HG03575 (cell line): Measurements from ENCODE around the gene UPP2.

Experiments used
- ATAC-seq: cut with Tn5 transposase; IDR thresholded peaks from one replicate; pipeline ENCODE4 v1.9.1; 2021; ENCODE audit not compliant: unreplicated experiment, insufficient number of reproducible peaks, low FRiP score; ENCODE audit errors: extremely low read depth

Gene UPP2

GRCh38 chr2:158134055-158134454 lies 32.4 kb downstream of the UPP2 start:
- ATAC-seq = no peak

GRCh38 chr2:158134655-158135054 lies 33.0 kb downstream of the UPP2 start:
- no peak for ATAC-seq

GRCh38 chr2:158135096-158135495 lies 33.4 kb downstream of the UPP2 start:
- no peak for ATAC-seq

DNA sequence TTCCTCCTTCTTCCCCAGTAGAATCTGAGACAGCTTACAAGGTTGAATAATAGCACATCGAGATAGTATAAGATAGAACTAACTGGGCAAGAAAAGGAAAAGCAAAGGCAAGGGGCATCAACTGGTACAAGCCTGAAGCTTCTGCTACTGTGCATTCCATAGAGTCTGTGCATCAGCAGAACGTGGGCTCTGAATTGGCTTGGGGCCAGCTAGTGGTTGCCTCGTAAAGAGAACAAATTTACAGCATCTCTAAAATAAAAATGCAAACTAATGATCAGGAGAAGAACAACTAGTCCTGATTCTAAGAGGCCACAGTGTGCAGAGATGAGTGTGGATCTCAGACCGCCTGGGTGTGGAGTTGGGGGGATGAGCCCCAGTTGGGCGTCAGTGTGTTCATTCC lies 36.6 kb downstream of the UPP2 start:
- ATAC-seq = no peak

DNA sequence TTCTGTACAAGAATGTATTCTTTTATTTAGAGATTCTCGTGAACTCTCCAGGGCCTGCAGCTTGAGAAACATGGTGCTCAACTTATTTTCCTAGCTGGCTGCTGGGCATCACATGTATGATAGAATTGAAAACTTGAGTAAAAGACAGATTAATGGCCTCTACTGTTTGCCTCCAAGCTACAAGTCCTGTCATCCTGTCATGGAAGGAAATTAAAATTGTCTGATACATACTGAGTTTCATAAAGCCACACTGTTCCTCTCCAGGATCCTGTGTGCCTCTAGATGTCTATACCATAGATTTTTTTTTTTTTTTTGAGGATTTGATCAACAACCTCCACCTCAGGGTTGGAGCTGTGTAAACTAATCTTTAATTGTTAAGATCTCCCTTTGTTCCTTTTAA lies 38.5 kb downstream of the UPP2 start:
- ATAC-seq = no peak

DNA sequence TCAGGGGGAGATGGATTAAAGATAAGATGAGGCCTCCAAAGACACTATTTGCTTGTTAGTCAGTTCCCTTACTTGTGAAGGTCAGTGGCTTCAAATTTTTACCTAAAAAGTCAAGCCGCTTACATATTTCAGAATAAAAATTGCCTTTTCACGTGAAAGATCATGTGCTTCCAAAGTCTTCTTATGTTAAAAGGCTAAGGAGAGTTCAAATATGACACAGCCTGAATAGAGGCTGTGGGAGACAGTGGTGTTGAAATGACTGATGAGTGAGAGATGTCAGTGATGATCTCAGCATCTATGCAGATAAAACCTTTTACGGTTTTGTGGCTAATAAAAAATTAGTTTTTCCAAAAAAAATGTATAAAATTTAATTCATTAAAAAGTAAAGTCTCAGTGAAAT lies 40.5 kb downstream of the UPP2 start:
- no peak for ATAC-seq

DNA sequence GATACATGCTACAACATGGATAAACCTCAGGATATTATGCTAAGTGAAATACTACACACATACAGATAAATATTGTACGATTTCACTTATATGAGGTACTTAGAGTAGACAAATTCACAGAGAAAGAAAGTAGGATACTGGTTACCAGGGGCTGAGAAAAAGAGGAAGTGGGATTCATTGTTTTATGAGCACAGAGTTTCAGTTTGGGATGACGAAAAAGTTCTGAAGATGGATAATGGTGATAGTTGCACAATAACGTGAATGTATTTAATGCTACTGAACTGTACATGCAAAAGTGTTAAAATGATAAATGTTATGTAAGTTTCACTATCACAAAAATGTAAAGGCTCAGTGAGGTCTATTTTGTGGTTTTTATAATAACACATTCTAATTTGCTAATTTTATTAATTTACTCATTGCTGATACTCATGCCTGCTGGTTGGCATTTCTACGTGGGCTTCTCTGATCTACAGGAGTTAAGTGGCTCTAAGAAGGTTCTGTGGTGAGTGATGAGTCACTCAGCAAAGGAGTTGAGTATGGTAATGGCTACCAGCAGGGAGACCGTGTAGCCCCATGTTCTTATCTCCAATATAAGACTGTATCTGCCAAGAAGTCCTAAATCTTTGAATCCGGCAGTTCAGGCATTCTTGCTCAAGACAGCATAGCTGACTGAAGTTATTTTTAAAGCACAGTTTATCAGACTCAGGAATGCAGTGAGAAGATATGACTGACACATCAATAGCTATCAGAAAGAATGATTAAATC lies 41.1 kb downstream of the UPP2 start:
- ATAC-seq = no peak

DNA sequence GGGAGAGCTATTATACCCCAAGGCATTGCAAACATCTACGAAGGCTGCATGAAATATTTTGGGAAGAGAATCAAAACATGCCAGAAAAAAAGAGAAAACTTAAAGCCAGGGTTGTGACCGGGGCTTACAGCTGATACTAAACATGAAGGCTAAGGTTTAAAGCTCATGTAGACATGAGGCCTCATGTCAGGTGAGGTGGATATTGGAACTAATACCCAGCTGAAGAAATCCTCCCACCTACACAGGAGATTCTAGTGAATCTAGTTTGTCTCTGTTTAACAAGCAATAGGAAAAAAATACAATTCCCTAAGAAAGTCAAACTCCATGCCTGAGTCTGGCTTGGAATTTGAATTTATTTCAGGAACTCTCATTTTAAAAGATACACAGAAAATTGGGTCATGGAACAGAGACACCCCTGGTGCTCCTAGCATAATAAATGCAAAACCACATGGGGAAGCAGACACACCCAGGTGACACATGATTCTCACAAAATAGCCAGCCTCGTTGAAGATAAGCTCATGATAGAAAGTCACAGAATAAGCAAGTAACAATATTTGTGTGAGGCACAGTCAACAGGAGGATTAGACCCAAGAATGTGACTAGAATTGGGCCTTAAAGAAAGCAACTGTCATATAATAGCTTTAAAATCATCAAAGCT lies 42.2 kb downstream of the UPP2 start:
- no peak for ATAC-seq

- ATAC-seq = no peak
Measured at GRCh38 chr2:158144914-158145625, 43.4 kb downstream of the UPP2 start.

DNA sequence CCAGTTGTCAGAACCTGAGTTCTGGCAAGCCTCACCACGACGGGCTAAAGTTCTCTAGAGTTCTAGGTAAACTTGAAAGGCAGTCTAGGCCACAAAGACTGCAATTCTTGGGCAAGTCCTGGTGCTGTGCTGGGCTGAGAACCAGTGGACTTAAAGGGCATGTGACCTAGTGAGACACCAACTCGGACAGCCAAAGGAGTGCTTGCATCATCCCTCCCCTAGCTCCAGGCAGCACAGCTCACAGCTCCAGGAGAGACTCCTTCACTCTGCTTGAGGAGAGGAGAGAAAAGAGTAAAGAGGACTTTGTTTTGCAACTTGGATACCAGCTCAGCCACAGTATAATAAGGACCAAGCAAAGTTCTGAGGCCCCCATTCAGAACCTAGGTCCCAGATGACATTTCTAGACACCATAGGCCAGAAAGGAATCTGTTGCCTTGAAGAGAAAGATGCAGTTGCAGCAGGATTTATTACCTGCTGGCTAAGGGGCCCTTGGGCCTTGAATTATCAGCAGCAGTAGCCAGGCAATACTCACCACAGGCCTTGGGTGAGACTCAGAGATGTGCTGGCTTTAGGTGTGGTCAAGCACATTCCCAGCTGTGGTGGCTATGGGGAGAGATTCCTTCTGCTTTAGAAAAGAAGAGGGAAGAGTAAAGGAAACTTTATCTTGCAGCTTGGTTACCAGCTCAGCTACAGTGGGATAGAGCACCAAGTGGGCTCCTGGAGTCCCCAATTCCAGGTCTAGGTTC lies 51.8 kb downstream of the UPP2 start:
- ATAC-seq = no peak

- no peak for ATAC-seq
Measured at GRCh38 chr2:158154596-158154995, 52.9 kb downstream of the UPP2 start.

DNA sequence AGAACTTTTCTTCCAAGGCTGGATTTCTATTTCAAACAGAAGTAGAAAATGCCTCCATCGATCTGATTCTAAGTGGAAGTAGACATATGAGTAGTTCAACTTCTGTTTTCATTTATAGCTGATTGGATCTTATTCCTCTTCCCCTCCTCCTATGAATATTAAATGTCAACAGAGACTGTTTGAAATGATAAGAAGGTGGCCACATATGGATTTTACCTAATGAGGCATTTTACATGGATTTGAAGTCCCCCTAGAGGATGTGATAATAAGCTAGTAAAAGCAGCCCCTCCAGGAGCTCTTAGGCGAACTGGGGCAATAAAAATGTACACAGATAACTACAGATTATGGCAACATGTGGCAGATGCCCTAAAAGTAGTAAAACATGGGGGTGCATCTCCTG lies 71.0 kb downstream of the UPP2 start:
- no peak for ATAC-seq

- no peak for ATAC-seq
Measured at GRCh38 chr2:158174495-158174894, 72.8 kb downstream of the UPP2 start.

- ATAC-seq = no peak
Measured at GRCh38 chr2:158174956-158175355, 73.3 kb downstream of the UPP2 start.

DNA sequence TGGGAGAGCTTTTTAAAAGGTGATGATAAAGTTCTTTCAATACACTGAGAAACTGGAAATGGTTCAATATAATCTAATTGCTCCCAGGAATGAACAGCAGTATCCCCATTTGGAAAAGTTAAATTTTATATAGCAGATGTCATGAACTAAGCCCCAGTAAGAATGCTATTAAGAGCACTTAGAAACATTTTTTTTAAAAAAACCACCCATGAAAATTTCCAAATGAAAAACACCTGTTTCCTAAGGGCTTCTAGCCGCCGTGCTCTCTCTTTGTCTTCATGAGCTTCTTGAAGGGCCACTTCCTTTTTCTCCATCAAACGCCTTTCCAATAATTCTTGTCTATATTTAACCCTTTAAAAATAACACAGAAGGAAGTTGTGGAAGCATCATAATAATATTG lies 77.0 kb downstream of the UPP2 start:
- ATAC-seq = no peak

GRCh38 chr2:158179660-158180059 lies 78.0 kb downstream of the UPP2 start:
- ATAC-seq = no peak

- no peak for ATAC-seq
Measured at GRCh38 chr2:158181171-158181570, 79.5 kb downstream of the UPP2 start.

DNA sequence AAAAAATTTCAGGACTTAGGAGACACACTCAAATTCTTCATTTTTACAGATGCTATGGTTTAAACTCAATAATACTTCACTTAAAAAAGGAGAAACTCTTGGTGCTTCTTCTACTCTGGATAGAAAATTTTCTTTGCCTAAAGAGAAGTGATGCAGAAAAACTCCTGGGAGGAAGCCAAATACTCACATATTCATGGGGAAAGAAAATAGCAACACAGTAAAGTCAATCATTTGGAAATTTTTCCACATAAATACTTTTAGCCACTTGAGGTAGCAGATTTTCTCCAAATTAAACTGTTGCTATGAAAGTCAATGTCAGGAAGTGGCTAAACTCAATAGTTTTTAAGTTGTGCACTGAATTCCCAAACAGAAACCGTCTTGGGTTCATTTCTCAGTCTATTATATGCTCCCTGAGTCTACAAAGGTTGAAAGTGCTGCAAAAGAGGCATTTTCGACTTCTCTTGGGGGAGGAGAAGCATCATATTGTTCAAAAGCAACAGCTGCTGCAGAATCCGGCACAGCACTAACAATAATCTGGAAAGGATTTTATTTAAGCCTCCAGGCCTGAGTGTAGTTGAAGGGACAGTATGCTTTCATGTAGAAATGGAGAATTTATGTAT lies 81.1 kb downstream of the UPP2 start:
- ATAC-seq = no peak

DNA sequence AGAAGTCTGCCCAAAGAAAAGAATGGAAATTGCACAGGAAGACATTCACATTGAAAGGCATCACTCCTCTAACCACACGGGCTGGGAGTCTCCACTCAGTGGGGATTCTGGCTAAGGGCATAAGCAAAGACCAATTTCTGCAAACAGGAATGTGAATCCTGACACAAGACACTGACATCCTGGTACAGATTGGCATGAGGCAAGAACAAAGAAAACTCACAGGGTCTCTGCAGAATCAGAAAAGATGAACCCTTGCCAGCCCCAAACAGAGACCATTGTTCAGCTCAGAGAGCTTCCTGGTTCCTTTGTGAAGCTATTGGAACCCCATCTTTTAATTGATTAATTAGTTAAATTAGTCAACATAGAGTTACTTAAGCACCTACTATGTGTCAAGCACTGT lies 82.3 kb downstream of the UPP2 start:
- ATAC-seq = no peak
